Uterus (tissue), 4 donors: ENCODE measurements around the gene C12orf43. TPM values are rescaled to one million over a fixed set of nuclear protein-coding genes. Genes with fewer than 3 reads are reported as not detected.

Source experiments
- DNase-seq, 2 donors: peaks; one replicate each; pipeline ENCODE4 v3.0.0-alpha.2; 2019 to 2020
- H3K27ac ChIP-seq, 2 donors: fragments of 200-600 bp; sonication (generic); 1 replicate in 1 of 2; 2 replicates in 1 of 2; pipeline ENCODE4 v1.5.1; 2016 to 2018
- H3K27me3 ChIP-seq, 2 donors: fragments of 200-600 bp; sonication (generic); one replicate each; pipeline ENCODE4 v1.5.1; 2018 to 2019; ENCODE audit warnings: control low read depth in 1 of 2
- H3K36me3 ChIP-seq, 2 donors: fragments of 200-600 bp; sonication (generic); one replicate each; pipeline ENCODE4 v1.5.1; 2019; ENCODE audit warnings: control low read depth in 1 of 2
- H3K4me1 ChIP-seq, 2 donors: fragments of 200-600 bp; sonication (generic); one replicate each; pipeline ENCODE4 v1.5.1; 2018 to 2019; ENCODE audit warnings: control low read depth in 1 of 2
- H3K4me3 ChIP-seq, 2 donors: fragments of 200-600 bp; sonication (generic); 1 replicate in 1 of 2; 2 replicates in 1 of 2; pipeline ENCODE4 v1.5.1; 2018 to 2019; ENCODE audit warnings: mild to moderate bottlenecking in 1 of 2
- H3K9me3 ChIP-seq, 2 donors: fragments of 200-600 bp; sonication (generic); one replicate each; pipeline ENCODE4 v1.5.1; 2019; ENCODE audit warnings: control low read depth in 1 of 2
- POLR2A ChIP-seq, 2 donors: fragments of 450-650 bp; IDR thresholded peaks; one replicate each; pipeline ENCODE4 v1.6.1; 2016; ENCODE audit warnings: antibody characterized with exemption in 2 of 2, mild to moderate bottlenecking in 1 of 2, moderate library complexity in 1 of 2
- intact Hi-C: fragments of 100-400 bp; cut with DNase I; formaldehyde crosslinking; loops from one replicate; pipeline ENCODE4 v1.15.1; 2023; ENCODE audit warnings: low total_unique reads
- total RNA-seq, 4 donors: library from RNA; depleted of rRNA in 3 of 4; stranded (reverse); fragments of >200 nt in 3 of 4; gene quantifications; one replicate each; pipeline versions ENCODE4 v1.1.0 to v1.2.4, GENCODE V29; 2014 to 2023
- TF ChIP-seq, protein P1 (sequence below), 4 experiments: fragments of 200-600 bp in 2 of 4; fragments of 450-650 bp in 2 of 4; sonication (generic) in 2 of 4; IDR thresholded peaks; one replicate each; pipeline ENCODE4 v1.5.1; 2016 to 2019; ENCODE audit warnings: antibody characterized with exemption in 4 of 4, mild to moderate bottlenecking in 2 of 4, moderate library complexity in 1 of 4
- donor health status: DM: yes; HTN: yes; CAD: no.

C12orf43 gene
- total RNA-seq, 4 donors from 2014 or later, result 12.2 to 23.5 (median 19.0) TPM

DNA sequence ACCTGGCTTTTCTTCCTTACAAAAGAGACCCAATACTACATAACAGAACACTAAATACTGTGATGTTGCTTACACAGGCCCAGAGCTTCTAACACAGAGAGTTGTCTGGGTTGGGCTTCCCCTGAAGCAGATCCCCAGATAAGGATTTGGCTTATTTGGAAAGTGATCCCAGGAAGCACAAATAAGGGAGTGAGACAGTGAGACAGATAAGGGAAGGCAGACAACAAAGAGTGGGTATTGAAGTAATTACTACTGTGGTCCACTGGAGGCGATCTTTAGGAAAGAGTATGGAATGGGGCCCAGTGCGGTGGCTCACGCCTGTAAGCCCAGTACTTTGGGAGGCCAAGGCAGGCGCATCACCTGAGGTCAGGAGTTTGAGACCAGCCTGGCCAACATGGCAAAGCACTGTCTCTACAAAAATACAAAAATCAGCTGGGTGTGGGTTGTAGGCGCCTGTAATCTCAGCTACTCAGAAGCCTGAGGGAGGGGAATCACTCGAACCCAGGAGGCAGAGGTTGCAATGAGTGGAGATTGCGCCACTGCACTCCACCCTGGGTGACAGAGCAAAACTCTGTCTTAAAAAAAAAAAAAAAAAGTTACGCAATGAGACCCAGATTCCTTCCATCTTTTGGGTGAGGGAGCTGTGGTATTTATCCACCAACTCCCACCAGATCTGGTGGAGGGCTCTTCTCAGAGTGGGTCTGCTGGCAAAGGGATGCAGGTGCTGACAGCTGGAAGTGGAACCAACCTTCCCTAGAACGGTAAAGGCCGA is 10.2 kb upstream of the C12orf43 start:
- no peak for TF ChIP-seq POLR2A (IDR thresholded peaks at IDR 0.05)
- TF ChIP-seq, protein P1, sequence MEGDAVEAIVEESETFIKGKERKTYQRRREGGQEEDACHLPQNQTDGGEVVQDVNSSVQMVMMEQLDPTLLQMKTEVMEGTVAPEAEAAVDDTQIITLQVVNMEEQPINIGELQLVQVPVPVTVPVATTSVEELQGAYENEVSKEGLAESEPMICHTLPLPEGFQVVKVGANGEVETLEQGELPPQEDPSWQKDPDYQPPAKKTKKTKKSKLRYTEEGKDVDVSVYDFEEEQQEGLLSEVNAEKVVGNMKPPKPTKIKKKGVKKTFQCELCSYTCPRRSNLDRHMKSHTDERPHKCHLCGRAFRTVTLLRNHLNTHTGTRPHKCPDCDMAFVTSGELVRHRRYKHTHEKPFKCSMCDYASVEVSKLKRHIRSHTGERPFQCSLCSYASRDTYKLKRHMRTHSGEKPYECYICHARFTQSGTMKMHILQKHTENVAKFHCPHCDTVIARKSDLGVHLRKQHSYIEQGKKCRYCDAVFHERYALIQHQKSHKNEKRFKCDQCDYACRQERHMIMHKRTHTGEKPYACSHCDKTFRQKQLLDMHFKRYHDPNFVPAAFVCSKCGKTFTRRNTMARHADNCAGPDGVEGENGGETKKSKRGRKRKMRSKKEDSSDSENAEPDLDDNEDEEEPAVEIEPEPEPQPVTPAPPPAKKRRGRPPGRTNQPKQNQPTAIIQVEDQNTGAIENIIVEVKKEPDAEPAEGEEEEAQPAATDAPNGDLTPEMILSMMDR (IDR thresholded peaks at IDR 0.05), result no peak
- no peak overlapping the region for H3K4me3 ChIP-seq
- no peak overlapping the region for H3K27ac ChIP-seq
- H3K9me3 ChIP-seq, result no peaks in the 10 kb centered on the region
- intact Hi-C loops, result no loop called here
- no peaks in the 10 kb centered on the region for H3K4me1 ChIP-seq
- no peaks in the 10 kb centered on the region for H3K27me3 ChIP-seq
- no peak for DNase-seq
- no peaks in the 10 kb centered on the region for H3K36me3 ChIP-seq

DNA sequence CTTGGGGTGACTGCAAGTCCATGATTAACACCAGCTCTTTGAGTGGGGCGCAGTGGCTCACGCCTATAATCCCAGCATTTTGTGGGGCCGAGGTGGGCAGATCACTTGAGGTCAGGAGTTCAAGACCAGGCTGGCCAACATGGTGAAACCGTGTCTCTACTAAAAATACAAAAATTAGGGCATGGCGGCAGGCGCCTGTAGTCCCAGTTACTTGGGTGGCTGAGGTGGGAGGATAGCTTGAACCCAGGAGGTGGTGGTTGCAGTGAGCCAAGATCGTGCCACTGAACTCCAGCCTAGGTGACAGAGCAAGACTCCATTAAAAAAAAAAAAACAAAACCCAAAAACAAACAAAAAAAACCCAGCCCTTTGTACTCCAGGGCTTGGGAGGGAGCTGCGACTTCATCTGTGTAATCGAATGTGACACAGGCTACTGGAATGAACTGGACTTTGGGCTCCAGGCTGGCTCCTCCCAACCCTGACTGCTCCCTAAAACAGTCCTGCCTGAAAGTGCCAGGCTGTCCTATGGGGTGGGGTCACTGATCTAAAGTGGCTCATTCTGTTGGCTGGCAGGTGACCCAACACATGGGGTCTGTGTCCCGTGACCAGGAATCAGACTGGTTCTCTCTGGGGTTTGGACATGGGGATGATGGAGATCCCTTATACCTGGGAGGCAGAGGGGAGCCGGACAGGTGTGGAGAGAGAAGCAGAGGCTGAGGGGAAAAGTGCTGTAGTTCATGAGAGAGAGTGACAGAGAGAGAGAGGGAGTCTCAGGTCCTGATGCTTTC is 9.3 kb upstream of the C12orf43 start:
- Histone ChIP-seq H3K4me1 (no peaks in the 10 kb centered on the region), H3K27ac (no peak overlapping the region), H3K27me3 (no peaks in the 10 kb centered on the region), H3K36me3 (no peaks in the 10 kb centered on the region), H3K4me3 (no peak overlapping the region), H3K9me3 (no peaks in the 10 kb centered on the region)
- TF ChIP-seq, protein P1 (IDR thresholded peaks at IDR 0.05), result no peak
- no peak for TF ChIP-seq POLR2A (IDR thresholded peaks at IDR 0.05)
- intact Hi-C loops, result no loop called here
- no peak for DNase-seq

DNA sequence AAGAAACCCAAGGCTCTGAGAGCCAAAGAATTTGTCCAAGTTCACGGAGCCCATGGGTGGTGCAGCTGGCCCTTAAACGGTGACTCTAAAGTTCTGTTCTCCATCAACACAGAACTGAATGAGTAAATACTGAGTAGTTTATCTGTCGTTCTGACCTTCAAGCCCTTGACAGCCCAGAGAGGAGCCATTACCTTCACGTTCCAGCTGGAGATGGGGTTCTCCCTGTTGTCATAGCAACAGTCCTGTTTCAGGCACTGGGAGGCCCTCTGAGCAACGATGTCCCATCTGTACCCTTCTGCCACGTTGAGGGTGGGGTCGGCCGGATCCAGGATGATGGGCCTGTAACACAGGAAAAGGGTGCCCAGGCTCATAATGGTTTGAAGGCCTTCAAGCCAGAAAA is 7.5 kb upstream of the C12orf43 start:
- DNase-seq, result no peak
- Histone ChIP-seq H3K4me1 (no peaks in the 10 kb centered on the region), H3K27ac (no peak overlapping the region), H3K9me3 (no peaks in the 10 kb centered on the region), H3K36me3 (no peaks in the 10 kb centered on the region), H3K27me3 (no peaks in the 10 kb centered on the region), H3K4me3 (no peak overlapping the region)
- TF ChIP-seq, protein P1 (IDR thresholded peaks at IDR 0.05), result no peak
- no peak for TF ChIP-seq POLR2A (IDR thresholded peaks at IDR 0.05)
- intact Hi-C loops, result no loop called here

DNA sequence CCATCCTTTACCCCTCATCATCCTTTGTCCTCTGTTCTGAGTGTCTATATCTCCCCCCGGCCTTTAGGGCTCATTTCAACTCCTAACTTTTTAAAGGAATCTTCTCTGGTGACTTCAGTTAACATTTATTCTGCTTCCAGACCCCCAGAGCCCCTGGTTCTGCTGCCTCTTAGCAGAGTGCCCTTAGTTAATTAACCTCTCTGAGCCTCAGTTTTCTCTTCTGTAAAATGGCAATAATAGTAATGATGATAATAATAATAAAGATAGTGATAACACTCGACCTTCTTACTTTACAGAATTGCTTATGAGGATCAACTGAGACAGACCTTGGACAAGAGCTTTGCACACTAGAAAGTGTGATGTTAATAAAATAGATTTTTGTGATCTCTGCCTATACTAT is 6.4 kb upstream of the C12orf43 start:
- intact Hi-C loops, result no loop called here

More for the DNA sequence above, 6.4 kb upstream of the C12orf43 start:
- DNase-seq, result no peak
- H3K4me1 ChIP-seq, result no peaks in the 10 kb centered on the region
- no peak overlapping the region for H3K27ac ChIP-seq
- H3K4me3 ChIP-seq, result no peak overlapping the region
- no peaks in the 10 kb centered on the region for H3K9me3 ChIP-seq
- H3K36me3 ChIP-seq, result no peaks in the 10 kb centered on the region
- no peaks in the 10 kb centered on the region for H3K27me3 ChIP-seq
- TF ChIP-seq, protein P1 (IDR thresholded peaks at IDR 0.05), result no peak
- TF ChIP-seq POLR2A (IDR thresholded peaks at IDR 0.05), result no peak
